Activated CD4-positive, CD25-positive, alpha-beta regulatory T cell treated with anti-CD3 and anti-CD28 coated beads, Interleukin-2, amount 50 U/mL, for 72 hours (primary cell): ENCODE measurements around the gene SLC35F2.
"Not testable (repeated sequence)": the region's sequence is repeated elsewhere in the genome, so short reads cannot be mapped to it uniquely, and the experiment has no call there.

ENCODE experiments used
- DNase-seq: peaks from one replicate; pipeline ENCODE4 v3.0.0; 2021

The SLC35F2 gene

DNA sequence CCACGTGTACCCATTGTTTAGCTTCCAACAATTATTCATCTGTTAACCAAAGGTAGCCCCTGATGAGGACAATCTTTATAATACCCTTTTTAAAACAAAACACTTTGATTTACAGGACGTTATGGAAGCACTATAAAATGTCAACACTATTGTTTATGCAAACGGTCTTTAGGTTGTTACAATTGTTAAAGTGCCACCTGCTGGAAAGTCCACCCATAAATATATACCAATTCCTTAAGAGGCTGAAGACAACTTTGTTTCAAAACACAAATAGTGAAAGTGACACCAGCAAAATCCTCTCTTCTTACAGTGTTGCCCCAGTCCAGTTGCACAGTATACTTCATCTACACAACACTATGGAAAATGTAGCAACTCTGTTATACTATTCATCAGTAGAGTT, 77.8 kb downstream of the SLC35F2 start:
- DNase-seq, result no peak

DNA sequence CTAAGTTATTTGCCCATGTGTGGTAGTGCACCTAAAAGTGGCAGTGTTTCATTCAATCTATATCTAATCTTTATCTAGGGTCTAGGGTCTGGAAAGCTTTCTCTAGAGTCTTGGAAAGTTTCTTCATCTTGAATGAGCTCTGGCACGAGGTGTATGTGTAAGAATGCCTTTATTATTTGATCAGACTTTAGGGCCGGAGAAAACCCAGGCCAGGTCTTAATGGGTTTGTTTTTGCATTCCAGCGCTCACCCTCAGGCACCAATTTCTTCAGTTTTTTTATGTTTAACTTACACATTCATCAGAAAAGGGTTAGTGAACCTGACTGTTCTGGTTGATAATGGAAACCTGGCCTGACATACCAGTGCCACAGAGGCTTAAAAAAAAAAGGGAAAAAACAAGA, 78.5 kb downstream of the SLC35F2 start:
- DNase-seq, result no peak

DNA sequence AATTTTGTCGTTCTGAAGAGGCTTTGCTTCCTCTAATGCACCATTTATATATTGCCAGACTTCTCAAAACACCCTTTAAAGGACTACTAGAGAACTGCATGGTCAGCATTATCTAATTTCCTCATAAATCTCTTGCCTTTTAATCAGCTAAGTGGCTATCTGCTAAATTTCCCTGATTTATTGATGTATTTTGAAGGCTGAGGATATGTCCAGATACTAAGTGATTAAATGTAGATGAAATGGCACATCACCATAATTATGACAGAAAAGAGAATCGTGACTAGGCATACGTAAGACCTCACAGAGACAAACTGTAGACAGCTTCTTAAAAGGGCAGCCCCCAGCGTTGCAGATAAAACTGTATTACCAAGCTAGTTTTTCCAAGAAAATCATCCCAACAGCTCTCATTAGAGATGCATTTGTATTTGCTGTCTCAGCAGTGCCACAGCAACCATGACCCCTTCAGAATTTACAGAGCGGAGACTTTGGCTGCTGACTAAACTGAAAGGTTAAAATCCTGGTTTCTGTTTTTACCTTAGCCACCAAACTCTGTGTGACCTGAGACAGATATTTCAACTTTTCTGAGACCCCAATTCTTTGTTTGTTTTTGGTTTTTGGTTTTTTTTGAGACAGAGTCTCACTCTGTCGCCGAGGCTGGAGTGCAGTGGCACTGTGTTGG, 79.6 kb downstream of the SLC35F2 start:
- no peak for DNase-seq

DNA sequence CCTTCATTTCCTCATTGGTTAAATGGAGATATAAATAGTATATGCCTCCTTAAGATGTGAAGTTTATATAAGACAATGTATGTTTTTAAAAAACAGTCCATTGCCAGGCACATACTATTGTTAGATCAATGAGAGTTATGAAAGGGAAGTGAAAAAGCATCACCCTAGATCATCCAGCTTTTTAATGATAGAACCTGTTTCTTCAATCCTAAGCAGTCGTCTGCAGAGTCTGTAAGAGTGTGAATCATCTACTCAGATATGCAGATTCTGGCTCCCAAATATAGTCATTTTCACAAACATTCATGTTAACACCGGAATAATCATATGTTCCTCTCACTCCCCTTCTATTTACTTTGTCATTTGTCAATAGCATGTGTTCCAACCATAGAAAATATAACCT, 81.5 kb downstream of the SLC35F2 start:
- DNase-seq, result no peak

DNA sequence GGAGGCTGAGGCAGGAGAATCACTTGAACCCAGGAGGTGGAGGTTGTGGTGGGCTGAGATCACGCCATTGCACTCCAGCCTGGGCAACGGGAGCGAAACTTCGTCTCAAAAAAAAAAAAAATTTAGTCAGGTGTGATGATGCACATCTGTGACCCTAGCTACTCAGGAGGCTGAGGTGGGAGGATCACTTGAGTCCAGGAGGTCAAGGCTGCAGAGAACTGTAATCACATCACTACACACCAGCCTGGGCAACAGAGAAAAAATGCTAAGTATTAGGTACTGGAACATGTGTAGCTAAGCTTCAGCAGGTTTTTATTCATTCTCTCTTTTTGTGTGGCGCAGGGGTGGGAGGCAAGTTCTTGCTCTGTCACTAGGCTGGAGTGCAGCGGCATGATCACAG, 82.5 kb downstream of the SLC35F2 start:
- DNase-seq, result no peak

DNA sequence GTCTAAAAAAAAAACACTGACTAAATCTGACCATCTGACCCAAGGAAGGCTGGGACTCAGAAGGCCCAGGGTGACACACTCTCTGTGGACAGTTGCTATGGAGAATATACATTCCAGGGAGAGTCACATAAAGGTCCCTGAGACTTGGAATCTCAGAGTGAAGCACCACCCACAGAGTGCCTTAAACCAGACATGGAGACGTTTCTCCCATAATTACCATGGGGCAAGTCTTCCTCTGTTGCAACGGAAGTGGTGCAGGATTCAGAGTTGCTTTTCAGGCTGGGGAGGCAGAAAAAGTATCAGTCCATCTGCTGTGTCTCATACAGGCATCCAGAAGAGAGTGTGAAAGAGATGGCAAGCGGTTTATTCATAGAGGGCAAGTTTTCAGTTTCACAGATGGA, 88.0 kb downstream of the SLC35F2 start:
- DNase-seq, result no peak

DNA sequence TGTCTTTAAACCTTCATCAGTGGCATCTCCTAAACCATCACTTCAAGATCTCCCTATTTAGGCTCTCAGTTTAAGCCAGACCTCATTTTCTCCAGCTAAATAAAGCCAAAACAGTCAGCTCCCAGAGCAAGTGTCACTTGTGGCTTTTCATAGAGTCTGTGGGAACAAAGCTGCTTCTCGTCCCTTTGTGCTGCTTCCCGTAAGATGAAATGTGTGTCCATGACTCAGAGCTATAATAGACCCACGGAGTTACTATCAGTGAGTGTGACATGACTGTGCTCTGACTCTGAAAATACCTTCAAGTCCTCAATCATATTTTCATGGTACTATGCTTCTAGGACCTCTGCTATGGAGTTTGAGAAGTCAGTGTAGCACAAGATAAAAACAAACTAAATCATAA, 89.4 kb downstream of the SLC35F2 start:
- DNase-seq, result no peak

DNA sequence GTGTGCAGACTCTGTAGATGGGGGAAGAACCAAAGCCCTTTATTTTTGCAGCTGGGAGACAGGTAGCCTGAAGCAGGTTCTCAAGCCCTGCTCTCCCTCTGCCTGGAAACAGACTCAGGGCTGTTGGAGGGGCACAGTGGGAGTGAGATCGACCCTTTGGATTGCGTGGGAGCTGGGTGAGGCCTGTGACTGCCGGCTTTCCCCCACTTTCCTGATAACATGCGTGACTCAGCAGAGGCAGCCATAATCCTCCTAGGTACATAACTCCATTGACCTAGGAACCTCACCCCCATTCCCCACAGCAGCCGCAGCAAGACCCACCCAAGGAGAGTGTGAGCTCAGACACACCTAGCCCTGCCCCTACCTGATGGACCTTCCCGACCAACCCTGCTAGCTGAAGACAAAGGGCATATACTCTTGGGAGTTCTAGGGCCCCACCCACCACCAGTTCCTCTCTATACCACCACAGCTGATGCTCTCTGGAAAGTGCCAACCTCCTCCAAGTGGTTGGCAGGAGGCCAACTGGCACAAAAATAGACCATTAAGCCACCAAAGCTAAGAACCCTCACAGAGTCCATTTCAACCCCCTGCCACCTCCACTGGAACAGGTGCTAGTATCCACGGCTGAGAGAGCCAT, 99.8 kb downstream of the SLC35F2 start:
- not testable (repeated sequence) for DNase-seq

DNA sequence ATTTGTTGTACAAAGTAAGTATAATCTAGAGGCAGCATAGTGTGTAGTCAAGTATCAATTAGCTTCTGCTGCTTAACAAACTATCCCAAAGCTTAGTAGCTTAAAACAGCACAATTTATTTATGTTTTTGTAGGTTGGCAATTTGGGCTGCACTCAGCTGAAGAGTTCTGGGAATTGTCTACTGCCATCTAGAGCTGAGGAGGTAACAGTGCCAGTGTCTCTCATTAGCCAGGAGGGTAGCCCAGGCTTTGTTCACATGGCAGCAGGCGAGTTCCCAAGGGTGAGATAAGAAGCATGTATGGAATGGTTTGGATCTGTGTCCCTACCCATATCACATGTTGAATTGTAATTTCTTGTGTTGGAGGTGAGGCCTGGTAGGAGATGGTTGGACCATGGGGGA, 100.9 kb downstream of the SLC35F2 start:
- DNase-seq, result no peak

DNA sequence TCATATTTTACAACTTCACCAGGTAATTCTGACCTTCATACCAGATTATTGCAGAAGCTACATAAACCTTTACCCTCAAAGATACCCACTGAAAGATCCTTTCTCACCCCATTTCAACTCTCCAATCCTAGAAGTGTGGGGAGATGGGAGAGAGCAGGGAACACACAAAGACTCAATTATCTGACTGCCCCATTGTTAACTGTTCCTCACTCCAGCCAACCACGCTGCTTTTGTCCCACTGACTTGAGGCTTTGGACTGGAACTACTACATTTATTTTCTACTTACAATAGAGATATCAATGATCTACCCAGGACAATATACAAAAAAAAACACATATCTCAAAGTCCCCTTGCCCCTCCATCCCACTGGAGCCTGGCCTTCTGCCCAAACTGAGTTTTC, 102.0 kb downstream of the SLC35F2 start:
- DNase-seq, result no peak

DNA sequence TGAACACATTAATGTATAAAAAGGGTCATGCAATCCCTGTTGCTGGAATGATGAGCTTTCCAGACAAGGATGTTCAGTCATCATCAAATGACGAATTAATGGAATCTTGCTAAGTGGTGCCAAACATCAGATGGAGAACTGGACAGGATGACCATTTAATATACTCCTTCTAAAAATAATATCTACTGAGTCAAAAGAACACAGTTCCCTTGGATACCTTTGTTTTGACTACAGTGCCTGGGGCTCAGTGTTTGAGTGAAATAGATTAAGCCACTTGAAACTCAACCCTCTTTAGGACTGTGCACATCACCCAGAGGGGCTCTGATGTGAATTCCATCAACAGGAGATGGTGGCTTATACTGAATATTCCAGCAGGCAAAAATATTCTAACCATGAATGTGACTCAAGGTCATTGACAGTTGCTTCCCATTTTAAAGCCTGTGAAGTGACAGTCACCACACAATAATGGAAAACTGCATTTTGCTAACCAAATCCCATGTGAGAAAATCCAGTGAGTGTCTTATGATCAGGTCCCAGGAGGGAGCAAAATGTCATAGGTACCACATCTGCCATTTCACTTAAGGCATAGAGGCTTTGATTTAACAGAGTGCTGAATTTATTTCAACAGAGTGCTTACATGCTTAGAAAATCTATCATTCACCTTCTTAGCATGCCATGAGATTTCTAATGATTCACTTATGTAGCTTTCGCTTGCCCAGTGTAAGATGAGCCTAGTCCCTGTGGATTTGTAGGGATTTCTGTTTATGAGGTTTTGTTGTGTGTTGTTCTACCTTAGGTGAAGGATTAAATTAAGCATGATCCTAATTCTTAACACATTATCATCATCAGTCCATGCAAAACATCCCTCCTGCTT, 105.4 kb downstream of the SLC35F2 start:
- no peak for DNase-seq

DNA sequence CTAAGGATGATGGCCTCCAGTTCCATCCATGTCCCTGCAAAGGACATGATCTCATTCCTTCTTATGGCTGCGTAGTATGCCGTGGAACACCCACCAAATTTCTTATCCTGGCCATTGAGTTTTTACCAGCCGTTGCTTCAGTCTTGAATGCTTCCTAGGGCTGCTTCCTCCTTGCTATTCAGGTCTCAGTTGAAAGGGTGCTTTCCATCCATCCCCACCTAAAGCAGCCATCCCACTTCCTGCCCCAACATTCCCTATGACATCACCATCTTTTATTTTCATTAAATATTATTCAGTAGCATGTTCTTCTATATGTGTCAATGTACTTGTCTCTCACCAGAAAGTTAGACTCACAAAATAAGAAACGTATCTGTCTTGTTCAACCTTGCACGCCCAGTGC, 106.1 kb downstream of the SLC35F2 start:
- no peak for DNase-seq

DNA sequence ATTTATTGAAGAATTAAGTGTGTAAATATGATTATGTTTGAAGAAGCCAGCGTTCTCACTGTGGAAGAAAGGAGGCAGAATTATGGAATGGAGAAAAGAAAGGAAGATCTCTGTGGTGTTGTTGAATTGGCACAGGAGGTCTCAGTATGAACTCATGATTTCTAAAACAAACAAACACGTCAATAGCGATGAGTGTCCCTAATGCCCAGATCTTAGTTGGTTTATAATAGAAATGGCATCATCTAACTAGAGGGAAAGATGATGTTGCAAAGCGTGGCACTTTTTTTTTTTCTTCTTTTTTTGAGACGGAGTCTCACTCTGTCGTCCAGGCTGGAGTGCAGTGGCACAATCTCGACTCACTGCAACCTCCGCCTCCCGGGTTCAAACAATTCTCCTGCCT, 107.5 kb downstream of the SLC35F2 start:
- no peak for DNase-seq

DNA sequence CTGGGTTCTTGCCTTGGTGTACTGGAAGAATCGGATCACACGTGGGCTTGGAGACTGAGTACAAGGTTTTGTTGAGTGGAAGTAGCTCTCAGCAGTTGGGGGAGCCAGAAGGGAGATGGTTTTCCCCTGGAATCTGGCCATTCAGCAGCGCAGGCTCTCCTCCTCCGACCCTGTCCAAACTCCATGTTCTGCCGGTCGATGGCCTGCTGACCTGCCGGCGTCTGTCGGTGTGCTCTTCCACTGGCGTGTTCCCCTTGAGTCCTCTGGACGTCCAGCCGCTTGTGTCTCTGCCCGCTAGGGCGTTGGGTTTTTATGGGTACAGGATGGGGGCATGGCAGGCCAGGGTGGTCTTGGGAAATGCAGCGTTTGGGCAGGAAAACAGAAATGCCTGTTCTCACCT, 108.3 kb downstream of the SLC35F2 start:
- no peak for DNase-seq

DNA sequence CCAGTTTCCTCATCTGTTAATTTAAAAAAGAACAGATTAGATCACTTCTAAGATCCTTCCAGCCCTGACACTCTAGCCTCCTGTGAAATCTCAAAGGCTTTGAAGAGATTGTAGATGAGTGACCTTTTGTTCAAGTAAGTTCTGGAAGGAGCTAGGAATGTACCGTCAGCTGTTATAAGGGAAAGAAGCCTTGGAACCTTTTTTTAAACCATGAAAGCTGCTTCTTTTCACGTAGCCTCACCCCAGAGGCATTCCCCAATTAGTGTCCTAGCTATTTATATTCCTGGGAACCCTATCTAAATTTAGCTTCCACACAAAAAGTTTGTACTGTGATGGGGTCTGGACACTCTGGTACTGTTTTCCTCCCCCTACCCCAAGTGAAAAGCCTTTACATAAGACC, 111.0 kb downstream of the SLC35F2 start:
- DNase-seq, result no peak

DNA sequence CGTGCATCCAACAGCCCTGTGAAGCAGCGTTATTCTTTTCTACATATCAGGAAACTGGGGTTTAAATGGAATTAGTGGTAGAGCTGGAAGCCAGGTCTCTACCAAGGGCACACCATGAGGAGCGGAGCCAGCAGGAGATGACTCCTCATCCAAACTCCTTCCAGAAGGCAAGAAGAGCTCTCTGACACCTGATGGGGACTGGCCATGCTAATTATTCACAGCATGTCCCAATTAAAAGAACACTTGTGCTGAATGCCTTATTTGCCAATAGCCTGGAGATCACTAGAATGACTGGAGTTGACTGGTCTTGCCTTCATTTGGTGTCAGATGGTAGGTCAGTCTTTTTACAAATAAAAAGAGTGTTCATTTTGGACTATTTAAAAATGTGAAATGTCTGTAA, 113.9 kb downstream of the SLC35F2 start:
- DNase-seq, result no peak

DNA sequence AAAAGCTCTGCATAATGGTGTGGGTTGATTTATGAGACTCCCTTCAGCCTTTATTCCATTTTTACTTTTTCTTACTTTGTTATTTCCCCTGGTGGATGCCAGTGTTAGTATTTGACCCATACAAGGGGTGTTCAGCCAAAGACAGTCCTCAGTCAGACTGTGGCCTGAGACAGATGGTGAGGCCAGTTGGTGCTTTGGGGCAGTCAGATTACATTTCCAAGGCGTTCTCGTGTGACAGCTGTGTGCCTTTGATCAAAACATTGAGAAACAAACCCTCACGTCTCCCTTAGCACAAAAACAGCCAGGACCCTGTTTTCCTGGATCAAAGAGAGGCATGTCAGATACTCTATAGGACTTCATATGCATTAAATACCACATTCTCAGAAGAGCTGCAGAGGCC, 115.4 kb downstream of the SLC35F2 start:
- no peak for DNase-seq

DNA sequence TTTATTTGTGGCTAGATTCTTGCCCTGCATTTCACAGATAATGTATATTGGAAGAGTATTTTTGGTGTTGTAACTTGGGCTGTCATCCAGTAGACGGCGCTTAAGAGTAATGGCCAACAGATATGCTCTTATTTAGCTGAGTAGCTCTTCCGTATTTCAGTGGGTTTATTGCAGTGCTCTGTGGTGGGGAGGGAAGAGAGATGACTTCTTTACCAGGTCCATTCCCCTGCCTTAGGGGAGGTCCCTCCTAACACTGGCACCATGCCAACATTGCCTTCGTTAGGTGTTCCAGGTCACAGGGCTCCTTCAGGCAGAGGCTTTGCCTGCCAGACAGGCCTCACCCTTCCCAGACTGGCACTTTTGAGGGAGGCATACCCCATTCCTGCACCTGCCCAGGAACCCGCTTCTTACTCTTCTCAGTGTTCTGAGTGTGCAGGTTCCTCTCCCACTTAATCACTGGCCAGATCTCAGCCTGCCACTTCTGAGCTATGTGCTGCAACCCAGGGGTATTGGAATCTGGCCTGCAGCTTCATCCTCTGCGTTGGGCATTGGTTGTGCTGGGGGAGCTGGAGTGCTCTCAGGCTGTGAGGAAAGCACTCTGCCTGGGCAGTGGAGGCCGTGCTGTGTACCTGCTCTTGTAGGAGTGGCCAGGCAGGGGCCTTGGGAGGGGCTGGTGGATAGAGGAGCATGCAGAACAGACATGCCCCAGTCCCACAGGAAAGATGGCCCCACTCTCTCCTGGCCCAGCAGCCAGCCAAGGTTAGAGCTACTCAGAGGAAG, 117.4 kb downstream of the SLC35F2 start:
- DNase-seq, result no peak
